GM12878 (cell line): ENCODE data around the gene SPINT4.
"Not testable (repeated sequence)": the region's sequence is repeated elsewhere in the genome, so short reads cannot be mapped to it uniquely, and the experiment has no call there.

Experiments used
- ATF3 ChIP-seq: IDR thresholded peaks from 2 replicates; pipeline ENCODE4 v1.6.1; 2011; ENCODE audit warnings: low read depth, mild to moderate bottlenecking, low read length, moderate library complexity, borderline replicate concordance; ENCODE audit errors: extremely low read depth
- BHLHE40 ChIP-seq, 2 experiments: fragments of 450-650 bp in 1 of 2; IDR thresholded peaks; 2 replicates each; pipeline ENCODE4 v1.6.1; 2011 to 2017; ENCODE audit warnings: low read depth in 2 of 2, borderline replicate concordance in 1 of 2, improper control_type of control experiment in 1 of 2, low read length in 1 of 2, mild to moderate bottlenecking in 1 of 2
- CTCF ChIP-seq, 3 experiments: IDR thresholded peaks in 2 of 3; conservative IDR thresholded peaks in 1 of 3; 2 replicates each; pipeline ENCODE4 v1.5.1; 2011; ENCODE audit warnings: low read depth in 3 of 3, low read length in 3 of 3, mild to moderate bottlenecking in 3 of 3, control low read depth in 2 of 3, moderate library complexity in 2 of 3, inconsistent platforms in 1 of 3, mixed read lengths in 1 of 3; ENCODE audit not compliant: control insufficient read depth in 2 of 3, insufficient read depth in 1 of 3; ENCODE audit errors: extremely low read depth in 1 of 3
- EZH2 ChIP-seq: IDR thresholded peaks from 2 replicates; pipeline ENCODE4 v1.6.1; 2012; ENCODE audit warnings: low read depth, mild to moderate bottlenecking, control low read depth, inconsistent platforms, low read length, borderline replicate concordance; ENCODE audit not compliant: control insufficient read depth
- KDM1A ChIP-seq: fragments of 200-600 bp; sonication (generic); IDR thresholded peaks from 2 replicates; pipeline ENCODE4 v1.6.1; 2016; ENCODE audit warnings: borderline replicate concordance
- USF1 ChIP-seq: IDR thresholded peaks from 2 replicates; pipeline ENCODE4 v1.6.1; 2011; ENCODE audit warnings: borderline replicate concordance, low read depth, mild to moderate bottlenecking, moderate library complexity, mixed read lengths, low read length; ENCODE audit not compliant: insufficient read depth; ENCODE audit errors: extremely low read length
- TF ChIP-seq, protein P1 (sequence below): IDR thresholded peaks from 2 replicates; pipeline ENCODE4 v1.6.1; 2011; ENCODE audit warnings: low read depth, low read length, improper control_type of control experiment, borderline replicate concordance

- not testable (repeated sequence) for TF ChIP-seq BHLHE40 (IDR thresholded peaks at IDR 0.05; ENCODE audit: borderline replicate concordance in 1 of 2, low read depth in 2 of 2, low read length in 1 of 2); ATF3; KDM1A; EZH2; CTCF (IDR thresholded peaks at IDR 0.05 in 2 of 3, conservative IDR thresholded peaks at IDR 0.05 in 1 of 3; ENCODE audit: control insufficient read depth in 2 of 3, extremely low read depth in 1 of 3, insufficient read depth in 1 of 3, low read depth in 3 of 3, low read length in 3 of 3); USF1
- TF ChIP-seq, protein P1, sequence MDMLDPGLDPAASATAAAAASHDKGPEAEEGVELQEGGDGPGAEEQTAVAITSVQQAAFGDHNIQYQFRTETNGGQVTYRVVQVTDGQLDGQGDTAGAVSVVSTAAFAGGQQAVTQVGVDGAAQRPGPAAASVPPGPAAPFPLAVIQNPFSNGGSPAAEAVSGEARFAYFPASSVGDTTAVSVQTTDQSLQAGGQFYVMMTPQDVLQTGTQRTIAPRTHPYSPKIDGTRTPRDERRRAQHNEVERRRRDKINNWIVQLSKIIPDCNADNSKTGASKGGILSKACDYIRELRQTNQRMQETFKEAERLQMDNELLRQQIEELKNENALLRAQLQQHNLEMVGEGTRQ: not testable (repeated sequence)
These were observed 28.8 kb upstream of the SPINT4 start for GRCh38 chr20:45693346-45693745.
